K562 (cell line): ENCODE measurements around the gene APBB2. TPM values are rescaled to one million over a fixed set of nuclear protein-coding genes. Genes with fewer than 3 reads are reported as not detected.
A peak's percentile ranks its signal among the peaks of the same experiment; 100 is the strongest.

Source experiments
- ATAC-seq: fragments of 200-7000 bp; cut with Tn5 transposase; 3 replicates; pipeline ENCODE4 v1.9.1; 2020; ENCODE audit warnings: moderate library complexity
- BruUV-seq: library from RNA; stranded (reverse); fragments of 400-500 nt; replicated peaks from 2 replicates; lab custom pipeline; 2021; lab: Mats Ljungman, UMichigan
- CTCF ChIA-PET: fragments of 300-600 bp; formaldehyde crosslinking; extraction: SDS; loops from one replicate; lab custom pipeline; 2021; ENCODE audit warnings: low intra/inter-chr PET ratio; lab: Yijun Ruan, JAX
- POLR2A ChIA-PET: fragments of 300-600, 350-650 bp; sonication (Branson Sonifier 250); formaldehyde crosslinking; extraction: SDS; loops from one replicate; lab custom pipeline; 2021; ENCODE audit warnings: antibody characterized with exemption, inconsistent platforms; lab: Yijun Ruan, JAX
- DNase-seq, 4 experiments: peaks; one replicate each; pipeline versions ENCODE4 v3.0.0 to v3.0.0-alpha.2; 2011 to 2018; ENCODE audit warnings: low spot score in 3 of 4, mixed read lengths in 3 of 4; ENCODE audit errors: extremely low read depth in 1 of 4
- FAIRE-seq: peaks from 2 replicates; lab custom pipeline; 2011; peaks lifted over from hg19 to GRCh38; lab: Jason Lieb, UNC
- H2AFZ ChIP-seq: 2 replicates; pipeline ENCODE4 v1.6.0; 2011; ENCODE audit warnings: low read depth, low read length, control low read depth, inconsistent platforms
- H3K27ac ChIP-seq: fragments of 200-600 bp; 3 replicates; pipeline ENCODE4 v1.8.0; 2011; ENCODE audit warnings: low read depth, mild to moderate bottlenecking, control low read depth, inconsistent platforms, low read length, moderate library complexity, mixed read lengths; ENCODE audit errors: extremely low read depth
- H3K27me3 ChIP-seq, 2 experiments: fragments of 300-600 bp in 1 of 2; 2 replicates in 1 of 2; 3 replicates in 1 of 2; pipeline versions ENCODE4 v1.6.0 to v1.8.0; 2011; ENCODE audit warnings: inconsistent platforms in 2 of 2, low read length in 2 of 2, mild to moderate bottlenecking in 1 of 2, mixed read lengths in 1 of 2, moderate library complexity in 1 of 2; ENCODE audit not compliant: control insufficient read depth in 2 of 2, insufficient read depth in 2 of 2
- H3K36me3 ChIP-seq: fragments of 300-600 bp; 3 replicates; pipeline ENCODE4 v1.8.0; 2011; ENCODE audit warnings: mild to moderate bottlenecking, low read length, inconsistent platforms; ENCODE audit not compliant: control insufficient read depth, insufficient read depth
- H3K4me1 ChIP-seq, 2 experiments: fragments of 200-600 bp in 1 of 2; replicated peaks in 1 of 2; 2 replicates in 1 of 2; 3 replicates in 1 of 2; pipeline versions ENCODE4 v1.5.1 to v1.8.0; 2011; ENCODE audit warnings: inconsistent platforms in 2 of 2, low read length in 2 of 2, mild to moderate bottlenecking in 1 of 2, mixed read lengths in 1 of 2, moderate library complexity in 1 of 2; ENCODE audit not compliant: control insufficient read depth in 2 of 2, insufficient read depth in 2 of 2
- H3K4me2 ChIP-seq: 2 replicates; pipeline ENCODE4 v1.6.1; 2011; ENCODE audit warnings: low read length, control low read depth, inconsistent platforms, mixed read lengths; ENCODE audit not compliant: insufficient read depth
- H3K4me3 ChIP-seq: fragments of 200-600 bp; sonication (generic), shearing (Covaris generic); 2 replicates; pipeline ENCODE4 v1.5.1; 2016; ENCODE audit warnings: control low read depth, inconsistent platforms
- H3K79me2 ChIP-seq: fragments of 200-600 bp; 3 replicates; pipeline ENCODE4 v1.8.0; 2011; ENCODE audit warnings: low read length, inconsistent platforms; ENCODE audit not compliant: control insufficient read depth, insufficient read depth
- H3K9ac ChIP-seq, 2 experiments: 2 replicates each; pipeline versions ENCODE4 v1.6.0 to v1.6.1; 2011; ENCODE audit warnings: low read depth in 2 of 2, low read length in 2 of 2, control low read depth in 1 of 2, inconsistent platforms in 1 of 2, mild to moderate bottlenecking in 1 of 2, mixed read lengths in 1 of 2; ENCODE audit not compliant: insufficient read depth in 1 of 2
- H3K9me1 ChIP-seq: one replicate; pipeline ENCODE4 v1.6.0; 2011; ENCODE audit warnings: inconsistent platforms, mild to moderate bottlenecking, low read length, moderate library complexity; ENCODE audit not compliant: control insufficient read depth, insufficient read depth
- H3K9me3 ChIP-seq: replicated peaks from 2 replicates; pipeline ENCODE4 v1.5.1; 2011; ENCODE audit warnings: low read depth, low read length, inconsistent platforms; ENCODE audit not compliant: control insufficient read depth, insufficient read depth
- H4K20me1 ChIP-seq: replicated peaks from 2 replicates; pipeline ENCODE4 v1.6.1; 2011; ENCODE audit warnings: low read length, inconsistent platforms, mixed read lengths; ENCODE audit not compliant: control insufficient read depth, insufficient read depth
- COPS2 ChIP-seq: fragments of 450-650 bp; conservative IDR thresholded peaks from 2 replicates; pipeline ENCODE4 v1.6.1; 2016; ENCODE audit warnings: mild to moderate bottlenecking, moderate library complexity
- WGBS: fragments of 100-300 bp; shearing (Covaris generic); methylation state at CpG from one replicate; pipeline ENCODE4 v1.1.6; 2016; ENCODE audit warnings: low coverage, mixed read lengths; ENCODE audit not compliant: insufficient coverage; ENCODE audit errors: missing lambda C conversion rate; 5-methylcytosine and 5-hydroxymethylcytosine counted together
- in situ Hi-C: fragments of 300-500 bp; cut with MboI; formaldehyde crosslinking; loops from 4 replicates; pipeline ENCODE4 v1.15.0; 2018; ENCODE audit warnings: inconsistent platforms, mixed read lengths
- intact Hi-C: fragments of 100-400 bp; cut with micrococcal nuclease; formaldehyde crosslinking; loops from 2 replicates; pipeline ENCODE4 v1.14.2; 2022
- polyA plus RNA-seq, 8 experiments: library from polyadenylated mRNA; depleted of rRNA in 4 of 8; stranded (reverse) in 5 of 8; unstranded in 3 of 8; fragments of >200 nt; fragmentation: Nextera tagmentation in 2 of 8; fragmentation: Illumina TruSeq in 1 of 8; extraction: Ambion mirVana in 2 of 8; extraction: Trizol in 1 of 8; gene quantifications; 2 replicates each; pipeline versions ENCODE4 v1.2.1 to v1.2.3, GENCODE V29; 2011 to 2014; ENCODE audit warnings: inconsistent platforms in 1 of 8, missing spikeins in 1 of 8
- total RNA-seq, 7 experiments: library from RNA; depleted of rRNA in 6 of 7; stranded (reverse); fragments of >200 nt in 6 of 7; fragmentation: Illumina TruSeq in 2 of 7; extraction: Trizol in 2 of 7; gene quantifications; 2 replicates each; pipeline versions ENCODE4 v1.2.1 to v1.2.3, GENCODE V29; 2011 to 2021; ENCODE audit warnings: low replicate concordance in 1 of 7
- TF ChIP-seq, protein P1 (sequence below): fragments of 200-800 bp; sonication (Bioruptor generic); IDR thresholded peaks from 2 replicates; pipeline ENCODE4 v1.6.1; 2017; ENCODE audit warnings: missing genetic modification characterization, missing compliant biosample characterization
- TF ChIP-seq, protein P2 (sequence below): IDR thresholded peaks from 2 replicates; pipeline ENCODE4 v1.6.1; 2012; ENCODE audit warnings: low read depth, low read length, improper control_type of control experiment, borderline replicate concordance

Gene APBB2
- total and polyA plus RNA-seq, 9 of the 15 experiments (the other 6 are each of a cell fraction or from before 2014, with no cell fraction given): 0.08 to 2.1 (median 1.4) TPM

DNA sequence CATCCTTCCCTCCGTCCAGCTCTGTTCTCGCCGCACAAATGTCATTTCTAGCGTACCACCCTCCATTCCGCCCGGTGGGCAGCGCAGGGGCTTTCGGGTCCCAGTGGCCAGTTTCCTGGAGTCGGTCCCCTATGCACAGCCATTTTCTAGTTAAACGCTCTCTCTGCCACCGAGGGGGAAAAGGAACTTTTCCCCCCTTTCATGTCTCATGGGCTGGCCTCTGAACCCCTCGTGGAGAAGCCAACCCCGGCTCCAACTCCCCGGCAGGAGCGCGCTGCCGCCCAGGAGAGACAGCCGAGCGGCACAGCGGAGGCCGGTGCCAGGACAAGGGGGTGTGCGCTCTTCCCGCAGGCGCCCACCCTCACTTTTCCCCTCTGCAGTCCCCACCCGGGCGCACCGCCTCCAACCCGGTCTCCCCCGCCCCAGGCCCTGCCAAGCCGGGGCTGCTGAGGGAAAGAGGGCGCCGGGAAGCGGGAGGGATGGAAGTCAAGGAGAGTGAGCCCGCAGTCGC is 662 bp downstream of the APBB2 start:
- FAIRE-seq: no peak
- Histone ChIP-seq H3K27ac (no peak overlapping the region), H3K79me2 (no peaks in the 10 kb centered on the region), H2AFZ (no peak overlapping the region), H3K27me3 (peaks cover 11 to 17% of the 10 kb centered on the region in 2 experiments; a peak in 4 of 5 replicates), H3K4me3 (peak overlapping the region; percentile 43), H3K4me2 (0 out of 2 replicates have a peak overlapping the region, but pooled peaks have one; percentile 36), H3K9me1 (no peaks in the 10 kb centered on the region), H3K9ac (peak overlapping the region in 1 of 2 experiments; percentile 88; a peak in 2 of 4 replicates), H3K9me3 (no peaks in the 10 kb centered on the region), H4K20me1 (no peaks in the 10 kb centered on the region), H3K4me1 (peaks cover 0 to 12% of the 10 kb centered on the region in 2 experiments; a peak in 2 of 5 replicates), H3K36me3 (no peaks in the 10 kb centered on the region)
- no TSS peak for BruUV-seq
- intact Hi-C loops: loop anchor here (2.0 kb wide), 2 partner anchors 237 to 287 kb away; no protein-coding TSS in a partner anchor
- CTCF ChIA-PET: interaction anchor here (0.8 to 1.5 kb wide), 2 partner anchors 237 to 291 kb away, joined by 3 to 6 read pairs; no protein-coding TSS in a partner anchor
- in situ Hi-C loops: loop anchor here (10.0 kb wide), 1 partner anchor 239 kb away; no protein-coding TSS in a partner anchor
- ATAC-seq: no peak
- no peak for DNase-seq
- TF ChIP-seq, protein P1, sequence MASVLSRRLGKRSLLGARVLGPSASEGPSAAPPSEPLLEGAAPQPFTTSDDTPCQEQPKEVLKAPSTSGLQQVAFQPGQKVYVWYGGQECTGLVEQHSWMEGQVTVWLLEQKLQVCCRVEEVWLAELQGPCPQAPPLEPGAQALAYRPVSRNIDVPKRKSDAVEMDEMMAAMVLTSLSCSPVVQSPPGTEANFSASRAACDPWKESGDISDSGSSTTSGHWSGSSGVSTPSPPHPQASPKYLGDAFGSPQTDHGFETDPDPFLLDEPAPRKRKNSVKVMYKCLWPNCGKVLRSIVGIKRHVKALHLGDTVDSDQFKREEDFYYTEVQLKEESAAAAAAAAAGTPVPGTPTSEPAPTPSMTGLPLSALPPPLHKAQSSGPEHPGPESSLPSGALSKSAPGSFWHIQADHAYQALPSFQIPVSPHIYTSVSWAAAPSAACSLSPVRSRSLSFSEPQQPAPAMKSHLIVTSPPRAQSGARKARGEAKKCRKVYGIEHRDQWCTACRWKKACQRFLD: 0 out of 2 replicates have a peak, but pooled peaks have one; percentile 29
- no peak for TF ChIP-seq COPS2
- TF ChIP-seq, protein P2, sequence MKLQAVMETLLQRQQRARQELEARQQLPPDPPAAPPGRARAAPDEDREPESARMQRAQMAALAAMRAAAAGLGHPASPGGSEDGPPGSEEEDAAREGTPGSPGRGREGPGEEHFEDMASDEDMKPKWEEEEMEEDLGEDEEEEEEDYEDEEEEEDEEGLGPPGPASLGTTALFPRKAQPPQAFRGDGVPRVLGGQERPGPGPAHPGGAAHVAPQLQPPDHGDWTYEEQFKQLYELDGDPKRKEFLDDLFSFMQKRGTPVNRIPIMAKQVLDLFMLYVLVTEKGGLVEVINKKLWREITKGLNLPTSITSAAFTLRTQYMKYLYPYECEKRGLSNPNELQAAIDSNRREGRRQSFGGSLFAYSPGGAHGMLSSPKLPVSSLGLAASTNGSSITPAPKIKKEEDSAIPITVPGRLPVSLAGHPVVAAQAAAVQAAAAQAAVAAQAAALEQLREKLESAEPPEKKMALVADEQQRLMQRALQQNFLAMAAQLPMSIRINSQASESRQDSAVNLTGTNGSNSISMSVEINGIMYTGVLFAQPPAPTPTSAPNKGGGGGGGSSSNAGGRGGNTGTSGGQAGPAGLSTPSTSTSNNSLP: no peak
- 35% methylated on average over 24 of the region's 35 CpGs for WGBS
- POLR2A ChIA-PET: no interaction called here
